ENCODE data around the gene RIT2.
"Not testable (repeated sequence)": the region's sequence is repeated elsewhere in the genome, so short reads cannot be mapped to it uniquely, and the experiment has no call there.

The RIT2 gene

GRCh38 chr18:42742969-42743368 lies 372.5 kb downstream of the RIT2 start:
- DNase-seq, result no peak
- intact Hi-C loops (cut with DNase I), result no loop called here

- intact Hi-C loops (cut with DNase I), result no loop called here
- DNase-seq, result no peak
Measured at GRCh38 chr18:42742474-42742873, 373.0 kb downstream of the RIT2 start.

GRCh38 chr18:42741805-42742347 lies 373.6 kb downstream of the RIT2 start:
- intact Hi-C loops (cut with DNase I); DNase-seq: not testable (repeated sequence)

GRCh38 chr18:42741299-42741698 lies 374.2 kb downstream of the RIT2 start:
- DNase-seq; intact Hi-C loops (cut with DNase I): not testable (repeated sequence)

GRCh38 chr18:42736074-42736473 lies 379.4 kb downstream of the RIT2 start:
- intact Hi-C loops (cut with DNase I), result no loop called here
- DNase-seq, result no peak

GRCh38 chr18:42734520-42734919 lies 381.0 kb downstream of the RIT2 start:
- intact Hi-C loops (cut with DNase I), result no loop called here

GRCh38 chr18:42730272-42730671 lies 385.2 kb downstream of the RIT2 start:
- intact Hi-C loops (cut with DNase I), result no loop called here

More at GRCh38 chr18:42734520-42734919, 381.0 kb downstream of the RIT2 start:
- DNase-seq, result no peak

GRCh38 chr18:42719221-42719620 lies 396.3 kb downstream of the RIT2 start:
- DNase-seq, result no peak
- intact Hi-C loops (cut with DNase I), result no loop called here

More at GRCh38 chr18:42730272-42730671, 385.2 kb downstream of the RIT2 start:
- DNase-seq, result no peak

- no peak for DNase-seq
- intact Hi-C loops (cut with DNase I), result no loop called here
Measured at GRCh38 chr18:42712065-42712464, 403.4 kb downstream of the RIT2 start.

- intact Hi-C loops (cut with DNase I), result no loop called here
- DNase-seq, result no peak
Measured at GRCh38 chr18:42707080-42707479, 408.4 kb downstream of the RIT2 start.

- intact Hi-C loops (cut with DNase I), result no loop called here
- DNase-seq, result no peak
Measured at GRCh38 chr18:42706618-42707017, 408.9 kb downstream of the RIT2 start.

GRCh38 chr18:42706029-42706608 lies 409.4 kb downstream of the RIT2 start:
- DNase-seq, result no peak
- intact Hi-C loops (cut with DNase I), result no loop called here
